SK-N-SH treated with all-trans-retinoic acid at 6 μM for 48 hours (cell line): ENCODE results near the gene DPYSL5.

ENCODE experiments used
- ARNTL ChIP-seq: fragments of 450-650 bp; formaldehyde crosslinking; IDR thresholded peaks from 2 replicates; pipeline ENCODE4 v1.5.0; 2020; ENCODE audit warnings: low read depth, mild to moderate bottlenecking, moderate library complexity, borderline replicate concordance
- CSDC2 ChIP-seq: fragments of 250-450 bp; sonication (Bioruptor Pico); IDR thresholded peaks from 2 replicates; pipeline ENCODE4 v1.5.0; 2020; ENCODE audit warnings: mild to moderate bottlenecking, moderate library complexity
- CSRNP3 ChIP-seq: fragments of 250-450 bp; sonication (Bioruptor Pico); IDR thresholded peaks from 2 replicates; pipeline ENCODE4 v1.5.1; 2021; ENCODE audit warnings: mild to moderate bottlenecking, moderate library complexity
- ISL1 ChIP-seq: fragments of 250-450 bp; sonication (Bioruptor Pico); IDR thresholded peaks from 2 replicates; pipeline ENCODE4 v2.1.2; 2022; ENCODE audit warnings: mild to moderate bottlenecking, moderate library complexity
- OSR1 ChIP-seq: fragments of 250-450 bp; sonication (Bioruptor Pico); IDR thresholded peaks from 2 replicates; pipeline ENCODE4 v1.8.0; 2022; ENCODE audit warnings: moderate library complexity, mild to moderate bottlenecking, inconsistent platforms
- PATZ1 ChIP-seq: fragments of 250-450 bp; sonication (Bioruptor Pico); IDR thresholded peaks from 2 replicates; pipeline ENCODE4 v1.8.0; 2020; ENCODE audit warnings: mild to moderate bottlenecking, moderate library complexity, borderline replicate concordance
- PPARA ChIP-seq: fragments of 250-450 bp; sonication (Bioruptor Pico); IDR thresholded peaks from 2 replicates; pipeline ENCODE4 v1.5.0; 2020; ENCODE audit warnings: mild to moderate bottlenecking, borderline replicate concordance
- TOX ChIP-seq: fragments of 250-450 bp; sonication (Bioruptor Pico); IDR thresholded peaks from 2 replicates; pipeline ENCODE4 v1.8.0; 2021; ENCODE audit warnings: mild to moderate bottlenecking, moderate library complexity, borderline replicate concordance
- TSHZ2 ChIP-seq: fragments of 250-450 bp; sonication (Bioruptor Pico); IDR thresholded peaks from 2 replicates; pipeline ENCODE4 v1.5.0; 2020; ENCODE audit warnings: mild to moderate bottlenecking, moderate library complexity
- ZFP3 ChIP-seq: fragments of 250-450 bp; sonication (Bioruptor Pico); IDR thresholded peaks from 2 replicates; pipeline ENCODE4 v1.5.0; 2020; ENCODE audit warnings: mild to moderate bottlenecking, moderate library complexity
- ZFP30 ChIP-seq: fragments of 450-650 bp; formaldehyde crosslinking; IDR thresholded peaks from 2 replicates; pipeline ENCODE4 v1.5.0; 2022; ENCODE audit warnings: mild to moderate bottlenecking, moderate library complexity
- ZNF565 ChIP-seq: fragments of 450-650 bp; formaldehyde crosslinking; conservative IDR thresholded peaks from 2 replicates; pipeline ENCODE4 v1.5.0; 2020; ENCODE audit warnings: low read depth, mild to moderate bottlenecking, moderate library complexity
- ZNF8 ChIP-seq: fragments of 450-650 bp; formaldehyde crosslinking; IDR thresholded peaks from 2 replicates; pipeline ENCODE4 v1.5.0; 2020; ENCODE audit warnings: mild to moderate bottlenecking, moderate library complexity
- TF ChIP-seq, protein P1 (sequence below): fragments of 250-450 bp; sonication (Bioruptor Pico); IDR thresholded peaks from 2 replicates; pipeline ENCODE4 v1.5.1; 2020; ENCODE audit warnings: low read depth, mild to moderate bottlenecking, moderate library complexity

GRCh38 chr2:26980971-26981370 lies 133.0 kb downstream of the DPYSL5 start:
- no peak for TF ChIP-seq TOX (CRISPR knock-in tag)
- no peak for TF ChIP-seq TSHZ2 (CRISPR knock-in tag)
- TF ChIP-seq CSRNP3 (CRISPR knock-in tag) = no peak
- TF ChIP-seq PATZ1 (CRISPR knock-in tag) = no peak
- TF ChIP-seq ARNTL (CRISPR knock-in tag) = no peak
- TF ChIP-seq CSDC2 (CRISPR knock-in tag) = no peak
- TF ChIP-seq PPARA = no peak
- TF ChIP-seq, protein P1, sequence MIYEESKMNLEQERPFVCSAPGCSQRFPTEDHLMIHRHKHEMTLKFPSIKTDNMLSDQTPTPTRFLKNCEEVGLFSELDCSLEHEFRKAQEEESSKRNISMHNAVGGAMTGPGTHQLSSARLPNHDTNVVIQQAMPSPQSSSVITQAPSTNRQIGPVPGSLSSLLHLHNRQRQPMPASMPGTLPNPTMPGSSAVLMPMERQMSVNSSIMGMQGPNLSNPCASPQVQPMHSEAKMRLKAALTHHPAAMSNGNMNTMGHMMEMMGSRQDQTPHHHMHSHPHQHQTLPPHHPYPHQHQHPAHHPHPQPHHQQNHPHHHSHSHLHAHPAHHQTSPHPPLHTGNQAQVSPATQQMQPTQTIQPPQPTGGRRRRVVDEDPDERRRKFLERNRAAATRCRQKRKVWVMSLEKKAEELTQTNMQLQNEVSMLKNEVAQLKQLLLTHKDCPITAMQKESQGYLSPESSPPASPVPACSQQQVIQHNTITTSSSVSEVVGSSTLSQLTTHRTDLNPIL = no peak
- TF ChIP-seq ZNF8 (CRISPR knock-in tag) = no peak
- TF ChIP-seq ISL1 (CRISPR knock-in tag) = no peak
- no peak for TF ChIP-seq ZFP3
- TF ChIP-seq ZNF565 = no peak
- no peak for TF ChIP-seq ZFP30 (CRISPR knock-in tag)
- no peak for TF ChIP-seq OSR1
